GM12801 (cell line): ENCODE data around the gene DISC1.

Experiments used
- CTCF ChIP-seq: IDR thresholded peaks from one replicate; pipeline ENCODE4 v1.5.1; 2011; ENCODE audit warnings: control low read depth; ENCODE audit not compliant: insufficient read length; ENCODE audit errors: extremely low read depth

The DISC1 gene

GRCh38 chr1:231643935-231644237, 17.3 kb downstream of the DISC1 start:
- no peak for TF ChIP-seq CTCF

- TF ChIP-seq CTCF, result no peak
These were observed 27.0 kb downstream of the DISC1 start for GRCh38 chr1:231653632-231654031.

DNA sequence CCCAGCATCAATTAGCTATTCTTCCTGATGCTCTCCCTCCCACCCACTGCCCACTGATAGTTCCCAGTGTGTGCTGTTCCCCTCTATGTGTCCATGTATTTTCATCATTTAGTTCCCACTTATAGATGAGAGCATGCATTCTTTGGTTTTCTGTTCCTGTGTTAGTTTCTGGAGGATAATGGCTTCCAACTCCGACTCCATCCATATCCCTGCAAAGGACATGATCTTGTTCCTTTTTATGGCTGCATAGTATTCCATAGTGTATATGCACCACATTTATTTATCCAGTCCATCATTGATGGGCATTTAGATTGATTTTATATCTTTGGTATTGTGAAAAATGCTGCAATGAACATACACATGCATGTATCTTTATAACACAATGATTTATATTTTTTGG, 30.2 kb downstream of the DISC1 start:
- no peak for TF ChIP-seq CTCF

- no peak for TF ChIP-seq CTCF
These were observed 33.6 kb downstream of the DISC1 start for GRCh38 chr1:231660198-231660597.

DNA sequence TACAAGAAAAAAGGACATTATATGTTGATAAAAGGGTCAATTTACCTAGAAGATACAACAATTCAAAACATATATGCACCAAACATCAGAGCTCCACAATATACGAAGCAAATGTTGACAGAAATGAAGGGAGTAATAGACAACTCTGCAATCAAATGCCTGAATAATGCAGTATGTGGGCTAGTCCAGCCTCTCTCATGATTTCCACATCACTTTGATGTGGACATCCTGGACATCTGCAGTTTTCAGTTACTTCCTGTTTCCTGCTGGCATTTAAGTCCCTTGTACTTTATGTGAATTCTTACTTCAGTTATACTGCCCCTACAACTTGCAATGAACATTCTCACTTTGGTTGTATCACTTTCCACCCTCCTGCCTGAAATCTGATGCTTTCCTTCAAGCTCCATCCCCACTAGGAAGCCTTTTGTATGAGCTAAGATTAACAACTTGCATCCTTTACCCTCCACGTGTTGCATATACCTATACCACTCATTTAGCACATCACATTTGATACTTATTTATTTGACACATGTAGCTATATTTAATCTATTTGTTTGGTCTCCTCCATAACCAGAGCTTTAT, 36.7 kb downstream of the DISC1 start:
- no peak for TF ChIP-seq CTCF

GRCh38 chr1:231665101-231665500, 38.5 kb downstream of the DISC1 start:
- TF ChIP-seq CTCF, result no peak

- no peak for TF ChIP-seq CTCF
These were observed 39.1 kb downstream of the DISC1 start for GRCh38 chr1:231665726-231666125.

GRCh38 chr1:231666220-231666936, 39.8 kb downstream of the DISC1 start:
- no peak for TF ChIP-seq CTCF
